ENCODE results near the gene RNF126. TPM values are rescaled to one million over a fixed set of nuclear protein-coding genes. Genes with fewer than 3 reads are reported as not detected.

Gene RNF126
- total and polyA plus RNA-seq, 8 donors: 21.1 to 240 (median 35.0) TPM

DNA sequence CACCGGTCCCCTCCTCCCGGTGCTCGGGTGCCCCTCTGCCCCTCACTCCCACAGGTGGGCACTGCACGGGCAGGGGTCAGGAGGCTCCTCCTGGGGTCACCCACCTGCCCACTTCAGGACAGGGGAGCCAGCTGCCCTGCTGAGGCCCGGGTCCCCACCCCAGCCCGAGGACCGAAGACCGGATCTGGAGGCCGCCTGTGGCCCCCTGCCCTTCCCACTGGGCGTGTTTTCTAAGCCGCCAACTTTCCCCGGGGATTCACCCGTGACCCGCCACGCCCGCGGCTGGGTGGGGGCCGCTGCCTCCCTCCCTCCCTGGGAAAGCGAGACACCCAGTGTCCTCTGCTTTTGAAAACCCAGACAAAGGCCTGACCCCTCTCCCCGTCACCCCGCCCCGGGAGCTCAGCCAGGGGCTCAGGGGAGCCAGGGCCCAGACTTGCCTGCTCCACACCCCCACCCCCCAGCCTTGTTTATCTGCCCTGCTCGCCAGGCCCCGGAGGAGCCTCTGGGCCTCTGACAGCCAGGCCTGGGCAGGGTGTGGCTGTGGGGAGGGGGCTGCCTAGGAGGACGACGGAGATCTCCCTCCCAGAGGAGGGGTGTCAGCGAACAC, 47.1 kb upstream of the RNF126 start:
- H3K27ac ChIP-seq: peak overlapping the region; percentile 48 to 84 (median 63)
- no peak for TF ChIP-seq POLR2A (IDR thresholded peaks at IDR 0.05)
- no peak for TF ChIP-seq EP300 (IDR thresholded peaks at IDR 0.05)
- TF ChIP-seq, protein P1, sequence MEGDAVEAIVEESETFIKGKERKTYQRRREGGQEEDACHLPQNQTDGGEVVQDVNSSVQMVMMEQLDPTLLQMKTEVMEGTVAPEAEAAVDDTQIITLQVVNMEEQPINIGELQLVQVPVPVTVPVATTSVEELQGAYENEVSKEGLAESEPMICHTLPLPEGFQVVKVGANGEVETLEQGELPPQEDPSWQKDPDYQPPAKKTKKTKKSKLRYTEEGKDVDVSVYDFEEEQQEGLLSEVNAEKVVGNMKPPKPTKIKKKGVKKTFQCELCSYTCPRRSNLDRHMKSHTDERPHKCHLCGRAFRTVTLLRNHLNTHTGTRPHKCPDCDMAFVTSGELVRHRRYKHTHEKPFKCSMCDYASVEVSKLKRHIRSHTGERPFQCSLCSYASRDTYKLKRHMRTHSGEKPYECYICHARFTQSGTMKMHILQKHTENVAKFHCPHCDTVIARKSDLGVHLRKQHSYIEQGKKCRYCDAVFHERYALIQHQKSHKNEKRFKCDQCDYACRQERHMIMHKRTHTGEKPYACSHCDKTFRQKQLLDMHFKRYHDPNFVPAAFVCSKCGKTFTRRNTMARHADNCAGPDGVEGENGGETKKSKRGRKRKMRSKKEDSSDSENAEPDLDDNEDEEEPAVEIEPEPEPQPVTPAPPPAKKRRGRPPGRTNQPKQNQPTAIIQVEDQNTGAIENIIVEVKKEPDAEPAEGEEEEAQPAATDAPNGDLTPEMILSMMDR (IDR thresholded peaks at IDR 0.05): no peak
- no peak for TF ChIP-seq POLR2AphosphoS5 (IDR thresholded peaks at IDR 0.05)
- peak in 1 of 2 donors; percentile 58 for DNase-seq

DNA sequence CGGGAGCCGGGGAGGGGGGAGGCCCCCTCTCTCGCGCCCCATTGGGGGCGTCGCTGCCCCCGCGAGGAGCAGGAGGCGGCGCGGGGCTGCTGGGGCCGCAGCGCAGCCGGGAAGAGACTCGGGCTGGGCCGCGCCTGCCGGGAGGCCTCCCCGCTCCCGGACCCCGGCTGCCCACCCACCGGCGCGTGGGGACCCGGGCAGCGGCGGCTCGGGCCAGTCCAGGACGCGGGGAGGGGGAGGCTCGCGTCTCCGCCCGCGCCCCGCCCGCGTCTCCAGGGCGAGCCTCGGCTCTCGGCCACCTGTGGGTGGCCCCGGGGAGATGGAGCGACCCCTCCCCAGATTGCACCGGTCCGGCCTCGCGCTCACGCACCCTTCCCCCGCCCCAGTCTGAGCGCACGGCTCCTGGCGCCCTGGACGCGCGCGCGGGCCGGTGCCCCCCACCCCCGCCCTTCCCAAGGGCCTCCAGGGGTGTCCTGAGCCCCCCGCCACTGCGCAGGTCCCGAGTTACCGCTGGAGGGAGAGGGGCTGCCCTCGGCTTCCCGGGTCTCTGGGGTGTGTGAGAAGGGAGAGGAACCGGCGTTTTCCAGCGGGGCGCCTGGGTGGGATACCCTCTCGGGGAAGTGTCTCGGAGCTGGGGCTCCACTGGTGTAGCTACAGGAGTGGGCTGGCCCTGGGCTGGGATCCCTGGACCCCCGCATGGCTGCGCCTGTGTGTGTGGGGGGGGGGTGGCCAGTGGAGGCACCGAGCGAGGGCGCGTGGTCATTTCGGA, 46.4 kb upstream of the RNF126 start:
- peaks cover 0 to 47% (median 15%) of the 10 kb centered on the region in 3 donors for H3K27me3 ChIP-seq
- no peaks in the 10 kb centered on the region for H3K36me3 ChIP-seq
- peak overlapping the region; percentile 48 to 84 (median 63) for H3K27ac ChIP-seq
- peaks cover 1 to 39% (median 32%) of the 10 kb centered on the region in 4 donors for H3K4me1 ChIP-seq
- intact Hi-C loops (cut with DNase I; ENCODE audit: low total_unique reads): no loop called here
- peak in 1 of 2 donors; percentile 54 for DNase-seq
- H3K4me3 ChIP-seq: peak overlapping the region; percentile 61 to 76 (median 64)
- 0 to 48% (median 4%) methylated on average over 2 to 77 of the region's 78 CpGs for WGBS, 5 donors
- no peaks in the 10 kb centered on the region for H3K9me3 ChIP-seq
- TF ChIP-seq POLR2A (IDR thresholded peaks at IDR 0.05) (no peak), EP300 (IDR thresholded peaks at IDR 0.05) (no peak), POLR2AphosphoS5 (IDR thresholded peaks at IDR 0.05) (no peak)
- TF ChIP-seq, protein P1 (IDR thresholded peaks at IDR 0.05): no peak

More for the DNA sequence above, 47.1 kb upstream of the RNF126 start:
- H3K9me3 ChIP-seq: peaks cover 0 to 2% (median 0%) of the 10 kb centered on the region in 4 donors
- H3K27me3 ChIP-seq: peaks cover 0 to 41% (median 15%) of the 10 kb centered on the region in 3 donors
- intact Hi-C loops (cut with DNase I; ENCODE audit: low total_unique reads): no loop called here
- WGBS, 5 donors: 3 to 27% (median 14%) methylated on average over 23 to 27 of the region's 27 CpGs
- H3K4me3 ChIP-seq: peak overlapping the region; percentile 61 to 76 (median 64)
- peaks cover 0 to 1% (median 0%) of the 10 kb centered on the region in 4 donors for H3K36me3 ChIP-seq
- peaks cover 0 to 35% (median 29%) of the 10 kb centered on the region in 4 donors for H3K4me1 ChIP-seq

DNA sequence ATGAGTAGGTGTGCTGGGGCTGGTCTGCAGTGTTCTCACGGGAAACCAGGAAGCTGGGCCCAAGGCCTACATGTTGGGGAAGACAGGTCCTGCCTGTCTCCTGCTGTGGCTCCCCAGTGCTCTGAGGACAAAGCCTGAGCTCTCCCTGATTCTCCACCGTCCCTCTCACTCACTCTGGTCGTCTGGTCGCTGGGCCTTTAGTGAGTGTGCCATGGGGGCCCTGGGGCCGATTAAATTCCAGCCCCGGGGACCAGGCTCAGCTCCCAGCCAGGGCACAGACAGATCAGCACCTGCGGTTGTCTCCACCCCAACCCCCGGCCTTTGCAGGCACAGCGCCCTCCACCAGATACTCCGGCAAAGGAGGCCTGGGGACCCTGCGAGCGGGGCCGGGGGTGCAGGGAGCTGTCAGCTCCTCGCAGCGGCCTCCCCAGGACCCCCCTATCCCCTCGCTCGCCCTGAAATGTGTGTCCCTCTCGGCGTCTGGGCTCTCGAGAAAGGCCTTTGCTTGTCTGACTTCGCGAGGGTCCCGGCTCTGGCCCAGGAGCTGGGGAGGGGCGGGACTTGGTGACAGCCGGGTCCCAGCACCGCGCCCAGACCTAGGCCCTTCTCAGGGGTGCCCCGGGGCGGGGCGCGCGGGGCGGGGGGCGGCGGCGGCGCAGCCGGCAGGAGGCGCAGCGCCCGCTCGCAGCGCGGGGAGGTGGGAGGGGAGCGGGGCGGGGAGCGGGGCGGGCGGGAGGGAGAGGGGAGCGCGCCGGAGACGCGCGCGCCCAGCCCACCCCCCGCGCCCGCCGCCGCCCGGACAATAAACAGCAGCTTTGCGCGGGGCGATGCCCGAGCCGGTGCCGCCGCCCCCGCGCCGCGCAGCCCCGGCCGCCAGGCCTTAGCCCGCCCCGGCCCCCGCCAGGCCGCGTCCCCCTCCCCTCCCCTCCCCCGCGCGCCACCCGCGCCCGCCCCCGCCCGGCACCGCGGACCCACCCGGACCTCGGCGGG, 45.4 kb upstream of the RNF126 start, which contains the start of gene PALM:
Gene PALM (plus strand): TSS at position 782 of the 990 bp plus-strand sequence. CDS start 212 bp downstream, outside the sequence.
- Histone ChIP-seq H3K36me3 (no peaks in the 10 kb centered on the region), H3K27me3 (peaks cover 0 to 56% (median 15%) of the 10 kb centered on the region in 3 donors), H3K4me3 (peak within 1 kb of the TSS; percentile 61 to 76 (median 64)), H3K9me3 (no peaks in the 10 kb centered on the region), H3K4me1 (peaks cover 8 to 48% (median 41%) of the 10 kb centered on the region in 4 donors), H3K27ac (peak within 1 kb of the TSS; percentile 48 to 84 (median 63))
- TF ChIP-seq POLR2AphosphoS5 (IDR thresholded peaks at IDR 0.05) (no peak), EP300 (IDR thresholded peaks at IDR 0.05) (no peak), POLR2A (IDR thresholded peaks at IDR 0.05) (no peak)
- TF ChIP-seq, protein P1 (IDR thresholded peaks at IDR 0.05): peak in 2 of 7 experiments; percentile 16 to 44
- DNase-seq: peak; percentile 29 to 79
- 7 to 17% (median 12%) methylated on average over 13 to 62 of the region's 93 CpGs for WGBS, 5 donors
- intact Hi-C loops (cut with DNase I; ENCODE audit: low total_unique reads): no loop called here
